GM13977 (cell line): ENCODE results near the gene ARHGAP4.

ENCODE experiments used
- DNase-seq: peaks from one replicate; pipeline ENCODE4 v3.0.0; 2012; ENCODE audit warnings: low spot score
- CTCF ChIP-seq: IDR thresholded peaks from 2 replicates; pipeline ENCODE4 v1.5.1; 2012; ENCODE audit warnings: mild to moderate bottlenecking, control low read depth; ENCODE audit not compliant: insufficient read depth; ENCODE audit errors: extremely low read depth, missing control alignments
- in situ Hi-C: fragments of 300-500 bp; cut with MboI; formaldehyde crosslinking; loops from one replicate; pipeline ENCODE4 v1.12.0; 2022; ENCODE audit warnings: low sequenced_read_pairs, low pct_unique_long_range_greater_than_20kb, mixed read lengths, inconsistent platforms; ENCODE audit not compliant: unreplicated experiment

Gene ARHGAP4

GRCh38 chrX:153865321-153865580, 60.8 kb downstream of the ARHGAP4 start:
- in situ Hi-C loops = no loop called here
- DNase-seq = peak; percentile 17
- no peak for TF ChIP-seq CTCF

- no peak for TF ChIP-seq CTCF
- peak; percentile 12 for DNase-seq
- in situ Hi-C loops = no loop called here
Observed at GRCh38 chrX:153864561-153865320, 61.3 kb downstream of the ARHGAP4 start.

GRCh38 chrX:153864101-153864500, 62.0 kb downstream of the ARHGAP4 start:
- in situ Hi-C loops = no loop called here
- TF ChIP-seq CTCF = no peak
- DNase-seq = peak; percentile 17

GRCh38 chrX:153863251-153863991, 62.6 kb downstream of the ARHGAP4 start:
- TF ChIP-seq CTCF = no peak
- in situ Hi-C loops = no loop called here

GRCh38 chrX:153862369-153863250, 63.5 kb downstream of the ARHGAP4 start:
- in situ Hi-C loops = no loop called here
- no peak for TF ChIP-seq CTCF

More at GRCh38 chrX:153863251-153863991, 62.6 kb downstream of the ARHGAP4 start:
- peak; percentile 16 for DNase-seq

GRCh38 chrX:153861733-153862310, 64.2 kb downstream of the ARHGAP4 start:
- in situ Hi-C loops = no loop called here
- TF ChIP-seq CTCF = no peak
- no peak for DNase-seq

More at GRCh38 chrX:153862369-153863250, 63.5 kb downstream of the ARHGAP4 start:
- peak; percentile 24 for DNase-seq
